Natural killer cell (primary cell): Measurements from ENCODE around the gene HLA-G. TPM values are rescaled to one million over a fixed set of nuclear protein-coding genes. Genes with fewer than 3 reads are reported as not detected.

Experiments used
- ATAC-seq, 3 donors: fragments of 150-1000 bp in 2 of 3; fragments of 200-7000 bp in 1 of 3; cut with Tn5 transposase; 1 replicate in 1 of 3; 2 replicates in 2 of 3; pipeline ENCODE4 v1.10.0; 2021; ENCODE audit warnings: mild to moderate bottlenecking in 2 of 3, moderate library complexity in 2 of 3
- DNase-seq, 2 donors: peaks; one replicate each; pipeline versions ENCODE4 v3.0.0 to v3.0.0-alpha.2; 2013 to 2021; ENCODE audit warnings: mixed read lengths in 1 of 2
- H3K27ac ChIP-seq: one replicate; pipeline ENCODE4 v1.5.1; 2013; ENCODE audit warnings: mild to moderate bottlenecking, low read length
- H3K27me3 ChIP-seq: one replicate; pipeline ENCODE4 v1.6.1; 2013; ENCODE audit warnings: low read length; ENCODE audit not compliant: control insufficient read depth, insufficient read depth
- H3K36me3 ChIP-seq: one replicate; pipeline ENCODE4 v1.6.1; 2013; ENCODE audit warnings: low read length; ENCODE audit not compliant: control insufficient read depth, insufficient read depth
- H3K4me1 ChIP-seq: one replicate; pipeline ENCODE4 v1.6.1; 2013; ENCODE audit warnings: low read length; ENCODE audit not compliant: control insufficient read depth, insufficient read depth
- H3K4me3 ChIP-seq: one replicate; pipeline ENCODE4 v1.5.1; 2013; ENCODE audit warnings: low read length
- H3K9me3 ChIP-seq: one replicate; pipeline ENCODE4 v1.6.1; 2013; ENCODE audit warnings: low read length; ENCODE audit not compliant: control insufficient read depth, insufficient read depth
- H3K27ac Mint-ChIP-seq, 2 donors: one replicate each; pipeline ENCODE4 v1.8.0; 2022; ENCODE audit warnings: mild to moderate bottlenecking in 2 of 2, mixed read lengths in 2 of 2, moderate library complexity in 1 of 2
- H3K27me3 Mint-ChIP-seq, 2 donors: one replicate each; pipeline ENCODE4 v1.8.0; 2022; ENCODE audit warnings: low read depth in 2 of 2, mixed read lengths in 2 of 2
- H3K36me3 Mint-ChIP-seq: one replicate; pipeline ENCODE4 v1.8.0; 2022; ENCODE audit warnings: mixed read lengths
- H3K4me1 Mint-ChIP-seq, 2 donors: one replicate each; pipeline ENCODE4 v1.8.0; 2022; ENCODE audit warnings: mixed read lengths in 2 of 2
- H3K4me3 Mint-ChIP-seq: one replicate; pipeline ENCODE4 v1.8.0; 2022; ENCODE audit warnings: mild to moderate bottlenecking, moderate library complexity, mixed read lengths
- H3K9me3 Mint-ChIP-seq, 2 donors: one replicate each; pipeline ENCODE4 v1.8.0; 2022; ENCODE audit warnings: mixed read lengths in 2 of 2
- WGBS: methylation state at CpG from one replicate; pipeline ENCODE4 v1.1.7; 2013; ENCODE audit warnings: missing lambda C conversion rate; ENCODE audit not compliant: insufficient coverage; 5-methylcytosine and 5-hydroxymethylcytosine counted together
- intact Hi-C: fragments of 100-400 bp; cut with micrococcal nuclease; formaldehyde crosslinking; loops from one replicate; pipeline ENCODE4 v1.14.2; 2022
- total RNA-seq, 4 donors: library from RNA; stranded (reverse); fragments of 120-200 nt in 1 of 4; gene quantifications; one replicate each; pipeline versions ENCODE4 v1.2.3 to v1.2.4, GENCODE V29; 2013 to 2022
- TF ChIP-seq, protein P1 (sequence below): fragments of 200-600 bp; IDR thresholded peaks from one replicate; pipeline ENCODE4 v1.8.0; 2022; ENCODE audit warnings: antibody characterized with exemption

The HLA-G gene
- total RNA-seq, 3 donors from 2014 or later (not counting 1 experiment from before 2014, with no cell fraction given), result 1.6 to 7.7 (median 4.0) TPM

DNA sequence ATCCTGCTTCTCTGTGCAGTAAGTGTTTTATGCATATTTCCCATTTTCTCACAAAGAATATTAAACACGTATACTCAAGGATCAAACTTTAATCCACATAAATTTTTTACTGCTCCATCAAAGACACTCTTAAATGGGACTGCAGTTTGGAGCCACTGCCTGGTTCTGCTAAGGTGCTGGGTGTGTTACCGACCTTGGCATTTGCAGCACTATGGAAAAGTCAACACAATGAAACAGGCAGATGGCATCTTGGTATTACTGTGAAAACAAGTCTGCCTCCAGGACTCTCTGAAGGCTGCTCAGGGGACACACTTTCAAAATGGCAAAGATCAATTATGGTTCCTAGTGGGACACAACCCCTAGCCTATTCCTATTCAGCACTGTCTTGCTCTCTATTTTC lies 17.3 kb upstream of the HLA-G start:
- no peak overlapping the region for H3K4me3 Mint-ChIP-seq
- Histone ChIP-seq H3K4me1 (no peaks in the 10 kb centered on the region), H3K9me3 (no peaks in the 10 kb centered on the region), H3K36me3 (no peaks in the 10 kb centered on the region), H3K27me3 (peaks cover 7% of the 10 kb centered on the region), H3K4me3 (no peak overlapping the region), H3K27ac (no peak overlapping the region)
- TF ChIP-seq, protein P1, sequence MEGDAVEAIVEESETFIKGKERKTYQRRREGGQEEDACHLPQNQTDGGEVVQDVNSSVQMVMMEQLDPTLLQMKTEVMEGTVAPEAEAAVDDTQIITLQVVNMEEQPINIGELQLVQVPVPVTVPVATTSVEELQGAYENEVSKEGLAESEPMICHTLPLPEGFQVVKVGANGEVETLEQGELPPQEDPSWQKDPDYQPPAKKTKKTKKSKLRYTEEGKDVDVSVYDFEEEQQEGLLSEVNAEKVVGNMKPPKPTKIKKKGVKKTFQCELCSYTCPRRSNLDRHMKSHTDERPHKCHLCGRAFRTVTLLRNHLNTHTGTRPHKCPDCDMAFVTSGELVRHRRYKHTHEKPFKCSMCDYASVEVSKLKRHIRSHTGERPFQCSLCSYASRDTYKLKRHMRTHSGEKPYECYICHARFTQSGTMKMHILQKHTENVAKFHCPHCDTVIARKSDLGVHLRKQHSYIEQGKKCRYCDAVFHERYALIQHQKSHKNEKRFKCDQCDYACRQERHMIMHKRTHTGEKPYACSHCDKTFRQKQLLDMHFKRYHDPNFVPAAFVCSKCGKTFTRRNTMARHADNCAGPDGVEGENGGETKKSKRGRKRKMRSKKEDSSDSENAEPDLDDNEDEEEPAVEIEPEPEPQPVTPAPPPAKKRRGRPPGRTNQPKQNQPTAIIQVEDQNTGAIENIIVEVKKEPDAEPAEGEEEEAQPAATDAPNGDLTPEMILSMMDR, result no peak
- H3K9me3 Mint-ChIP-seq, result no peaks in the 10 kb centered on the region
- WGBS, result 73% methylated on average over 2 of the region's 2 CpGs
- peaks cover 0 to 5% of the 10 kb centered on the region in 2 donors for H3K4me1 Mint-ChIP-seq
- H3K27ac Mint-ChIP-seq, result no peak overlapping the region
- DNase-seq, result no peak
- no peak for ATAC-seq
- intact Hi-C loops, result no loop called here
- peaks cover 21 to 37% of the 10 kb centered on the region in 2 donors for H3K27me3 Mint-ChIP-seq
- no peaks in the 10 kb centered on the region for H3K36me3 Mint-ChIP-seq

DNA sequence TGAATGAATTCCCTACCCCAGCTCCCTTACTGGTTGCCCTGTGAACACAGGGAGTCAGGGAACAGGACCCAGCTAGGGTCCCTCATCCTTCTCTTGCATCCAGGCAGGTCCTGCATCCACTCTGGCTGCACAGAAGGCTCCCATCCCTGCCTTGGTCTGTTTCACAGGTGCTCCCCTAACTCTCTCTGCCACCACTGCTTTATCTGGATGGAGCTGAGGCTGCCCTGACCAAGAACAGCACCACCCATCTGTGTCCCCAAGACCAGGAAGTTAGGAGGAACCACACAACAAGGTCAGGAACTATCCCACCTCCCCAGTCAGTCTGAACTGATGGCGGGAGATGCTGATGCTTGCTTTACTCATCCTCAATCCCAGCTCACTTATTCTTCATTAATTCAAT lies 16.2 kb upstream of the HLA-G start:
- DNase-seq (no peak), ATAC-seq (no peak)
- Histone ChIP-seq H3K27me3 (peaks cover 7% of the 10 kb centered on the region), H3K27ac (no peak overlapping the region), H3K9me3 (no peaks in the 10 kb centered on the region), H3K4me3 (no peak overlapping the region), H3K4me1 (no peaks in the 10 kb centered on the region), H3K36me3 (no peaks in the 10 kb centered on the region)
- TF ChIP-seq, protein P1, result no peak
- Mint-ChIP-seq H3K9me3 (no peaks in the 10 kb centered on the region), H3K4me3 (no peak overlapping the region), H3K36me3 (no peaks in the 10 kb centered on the region), H3K4me1 (peaks cover 0 to 5% of the 10 kb centered on the region in 2 donors), H3K27me3 (peaks cover 21 to 37% of the 10 kb centered on the region in 2 donors), H3K27ac (no peak overlapping the region)
- intact Hi-C loops, result no loop called here
- 94% methylated on average over 1 of the region's 1 CpG for WGBS

DNA sequence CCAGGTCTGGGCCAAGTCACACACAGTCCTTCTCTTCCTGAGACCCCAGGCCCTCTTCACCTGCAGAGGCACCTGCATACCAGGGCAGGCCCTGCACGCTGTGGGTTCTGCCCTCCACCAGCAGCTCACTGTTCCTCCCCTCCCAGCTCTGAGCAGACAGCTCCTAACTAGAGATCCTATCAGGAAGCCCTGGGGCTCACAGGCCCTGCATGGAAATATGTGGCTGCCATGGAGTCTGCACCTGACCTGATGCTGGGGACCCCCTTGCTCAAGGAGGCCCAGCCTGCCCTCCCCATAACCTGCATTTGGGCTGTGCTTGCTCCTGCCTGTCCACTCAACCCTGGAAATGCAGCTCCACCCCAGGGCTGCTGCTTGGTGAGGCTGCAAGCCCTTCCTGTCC lies 14.6 kb upstream of the HLA-G start:
- Histone ChIP-seq H3K4me1 (no peaks in the 10 kb centered on the region), H3K4me3 (no peak overlapping the region), H3K36me3 (no peaks in the 10 kb centered on the region), H3K27ac (no peak overlapping the region), H3K9me3 (no peaks in the 10 kb centered on the region), H3K27me3 (peaks cover 2% of the 10 kb centered on the region)
- TF ChIP-seq, protein P1, result no peak
- WGBS, result 0% methylated on average over 1 of the region's 1 CpG
- DNase-seq (no peak), ATAC-seq (no peak)
- no peaks in the 10 kb centered on the region for H3K36me3 Mint-ChIP-seq
- H3K4me1 Mint-ChIP-seq, result peaks cover 0 to 5% of the 10 kb centered on the region in 2 donors
- H3K27me3 Mint-ChIP-seq, result peaks cover 17 to 30% of the 10 kb centered on the region in 2 donors
- no peak overlapping the region for H3K27ac Mint-ChIP-seq
- no peak overlapping the region for H3K4me3 Mint-ChIP-seq
- H3K9me3 Mint-ChIP-seq, result no peaks in the 10 kb centered on the region
- intact Hi-C loops, result no loop called here

- Histone ChIP-seq H3K36me3 (no peaks in the 10 kb centered on the region), H3K27ac (no peak overlapping the region), H3K9me3 (no peaks in the 10 kb centered on the region), H3K27me3 (peaks cover 2% of the 10 kb centered on the region), H3K4me3 (no peak overlapping the region), H3K4me1 (no peaks in the 10 kb centered on the region)
- Mint-ChIP-seq H3K36me3 (no peaks in the 10 kb centered on the region), H3K9me3 (no peaks in the 10 kb centered on the region), H3K4me1 (peaks cover 0 to 5% of the 10 kb centered on the region in 2 donors), H3K4me3 (no peak overlapping the region), H3K27me3 (peaks cover 17 to 23% of the 10 kb centered on the region in 2 donors), H3K27ac (no peak overlapping the region)
- WGBS, result 77% methylated on average over 7 of the region's 7 CpGs
- DNase-seq (no peak), ATAC-seq (no peak)
- intact Hi-C loops, result no loop called here
- TF ChIP-seq, protein P1, result no peak
Measured at GRCh38 chr6:29813809-29814208, 13.8 kb upstream of the HLA-G start.
